Neuronal stem cell (in vitro differentiated cells): ENCODE measurements around the gene MAP3K20.

ENCODE experiments used
- DNase-seq: peaks from one replicate; pipeline ENCODE4 v3.0.0-alpha.2; 2013; ENCODE audit warnings: low spot score
- H2AFZ ChIP-seq: one replicate; pipeline ENCODE4 v1.6.1; 2013; ENCODE audit warnings: mild to moderate bottlenecking, low read length, inconsistent platforms
- H2AK5ac ChIP-seq: 2 replicates; pipeline ENCODE4 v1.6.1; 2013; ENCODE audit warnings: low read depth, mild to moderate bottlenecking, inconsistent platforms, low read length, moderate library complexity, mixed read lengths
- H2BK120ac ChIP-seq: 2 replicates; pipeline ENCODE4 v1.6.1; 2013; ENCODE audit warnings: low read depth, mild to moderate bottlenecking, inconsistent platforms, low read length, moderate library complexity, mixed read lengths
- H2BK12ac ChIP-seq: one replicate; pipeline ENCODE4 v1.6.1; 2013; ENCODE audit warnings: low read length, inconsistent platforms
- H2BK15ac ChIP-seq: 2 replicates; pipeline ENCODE4 v1.6.1; 2013; ENCODE audit warnings: mild to moderate bottlenecking, low read length, inconsistent platforms, mixed read lengths
- H2BK5ac ChIP-seq: one replicate; pipeline ENCODE4 v1.6.1; 2013; ENCODE audit warnings: inconsistent platforms, mild to moderate bottlenecking, low read length, moderate library complexity
- H3K14ac ChIP-seq: one replicate; pipeline ENCODE4 v1.6.1; 2013; ENCODE audit warnings: low read length, inconsistent platforms
- H3K18ac ChIP-seq: 2 replicates; pipeline ENCODE4 v1.6.1; 2013; ENCODE audit warnings: low read length, inconsistent platforms
- H3K23ac ChIP-seq: 2 replicates; pipeline ENCODE4 v1.6.1; 2013; ENCODE audit warnings: low read depth, mild to moderate bottlenecking, mixed read lengths, low read length, inconsistent platforms; ENCODE audit not compliant: poor library complexity
- H3K27ac ChIP-seq: replicated peaks from 3 replicates; pipeline ENCODE4 v1.5.1; 2013; ENCODE audit warnings: low read length, inconsistent platforms
- H3K27me3 ChIP-seq, 3 experiments: 2 replicates each; pipeline ENCODE4 v1.6.1; 2013; ENCODE audit warnings: low read length in 3 of 3, mild to moderate bottlenecking in 2 of 3, inconsistent platforms in 1 of 3, low read depth in 1 of 3, mixed read lengths in 1 of 3, moderate library complexity in 1 of 3; ENCODE audit not compliant: control insufficient read depth in 3 of 3, insufficient read depth in 3 of 3
- H3K36me3 ChIP-seq, 2 donors: replicated peaks in 1 of 2; 2 replicates each; pipeline ENCODE4 v1.6.1; 2013; ENCODE audit warnings: low read length in 2 of 2; ENCODE audit not compliant: control insufficient read depth in 2 of 2, insufficient read depth in 2 of 2
- H3K4ac ChIP-seq: 2 replicates; pipeline ENCODE4 v1.6.1; 2013; ENCODE audit warnings: inconsistent platforms, mild to moderate bottlenecking, low read length, moderate library complexity
- H3K4me1 ChIP-seq, 2 donors: 1 replicate in 1 of 2; 2 replicates in 1 of 2; pipeline ENCODE4 v1.6.1; 2013; ENCODE audit warnings: low read length in 2 of 2, low read depth in 1 of 2; ENCODE audit not compliant: control insufficient read depth in 2 of 2, insufficient read depth in 1 of 2
- H3K4me2 ChIP-seq: one replicate; pipeline ENCODE4 v1.6.1; 2013; ENCODE audit warnings: mild to moderate bottlenecking, low read length, inconsistent platforms; ENCODE audit not compliant: insufficient read depth, poor library complexity, severe bottlenecking
- H3K4me3 ChIP-seq, 2 donors: 2 replicates each; pipeline ENCODE4 v1.5.1; 2013; ENCODE audit warnings: low read length in 2 of 2, mild to moderate bottlenecking in 2 of 2, inconsistent platforms in 1 of 2, moderate library complexity in 1 of 2
- H3K79me1 ChIP-seq: one replicate; pipeline ENCODE4 v1.6.1; 2013; ENCODE audit warnings: low read depth, mild to moderate bottlenecking, inconsistent platforms, low read length, moderate library complexity
- H3K9ac ChIP-seq: one replicate; pipeline ENCODE4 v1.6.1; 2013; ENCODE audit warnings: mild to moderate bottlenecking, low read depth, low read length, inconsistent platforms; ENCODE audit not compliant: poor library complexity
- H3K9me3 ChIP-seq, 2 donors: replicated peaks in 1 of 2; 2 replicates each; pipeline versions ENCODE3 to v1.6.1; 2013; ENCODE audit warnings: low read length in 2 of 2, mild to moderate bottlenecking in 2 of 2, inconsistent platforms in 1 of 2, low read depth in 1 of 2, mixed read lengths in 1 of 2, moderate library complexity in 1 of 2; ENCODE audit not compliant: control insufficient read depth in 2 of 2, insufficient read depth in 1 of 2
- H4K8ac ChIP-seq: one replicate; pipeline ENCODE4 v1.6.1; 2013; ENCODE audit warnings: low read depth, mild to moderate bottlenecking, inconsistent platforms, low read length, moderate library complexity
- H4K91ac ChIP-seq: one replicate; pipeline ENCODE4 v1.6.1; 2013; ENCODE audit warnings: low read length, low read depth, mild to moderate bottlenecking, inconsistent platforms; ENCODE audit not compliant: poor library complexity
- WGBS, 2 donors: extraction: QIAGEN DNeasy Blood & Tissue Kit; methylation state at CpG; one replicate each; pipeline ENCODE4 v1.1.7; 2013; ENCODE audit warnings: missing lambda C conversion rate in 2 of 2, mixed read lengths in 1 of 2; ENCODE audit not compliant: insufficient read length in 2 of 2, insufficient replicate concordance in 1 of 2; ENCODE audit errors: extremely low coverage in 2 of 2; 5-methylcytosine and 5-hydroxymethylcytosine counted together

MAP3K20 gene

DNA sequence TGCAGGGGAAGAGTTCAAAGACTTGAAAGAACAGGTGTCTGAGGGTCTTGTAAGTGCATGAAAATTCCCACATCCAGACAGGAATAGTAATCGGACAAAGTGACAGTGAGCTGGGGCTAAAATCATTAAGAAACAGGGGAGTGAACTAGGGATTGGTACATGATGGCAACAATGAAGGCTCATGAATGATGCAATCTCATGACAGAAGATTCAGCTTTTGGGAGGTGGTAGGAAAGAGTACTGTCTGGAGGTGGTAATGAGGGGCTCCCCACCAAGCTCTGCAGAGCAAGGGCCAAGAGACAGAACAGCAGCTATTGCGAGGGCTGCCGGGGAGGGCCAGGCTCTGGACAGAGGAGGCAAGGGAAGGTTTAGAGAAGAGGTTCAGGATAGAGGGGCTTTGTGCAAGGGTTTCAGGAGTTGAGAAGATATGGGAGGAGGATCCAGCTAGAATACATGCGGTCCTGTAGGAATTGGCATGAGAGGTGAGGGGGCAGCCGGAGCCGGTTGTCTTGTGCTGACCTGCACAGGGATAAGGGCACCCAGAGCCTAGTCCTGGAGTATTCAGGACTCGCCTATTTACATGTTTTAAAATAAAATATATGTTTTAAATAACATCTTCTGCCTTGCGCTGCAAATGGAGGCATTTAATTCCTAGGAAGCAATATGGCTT is 31.4 kb downstream of the MAP3K20 start:
- Histone ChIP-seq H3K4me1 (no peaks in the 10 kb centered on the region), H3K27ac (no peak overlapping the region), H3K9me3 (no peaks in the 10 kb centered on the region), H3K36me3 (no peaks in the 10 kb centered on the region), H3K79me1 (no peaks in the 10 kb centered on the region), H2BK15ac (no peak overlapping the region), H2BK12ac (no peak overlapping the region), H2BK5ac (no peak overlapping the region), H4K8ac (no peak overlapping the region), H3K23ac (no peak overlapping the region), H3K4ac (no peak overlapping the region), H2BK120ac (no peak overlapping the region), H2AFZ (no peak overlapping the region), H2AK5ac (no peak overlapping the region), H3K4me2 (no peak overlapping the region), H3K14ac (no peak overlapping the region), H3K9ac (no peak overlapping the region), H3K18ac (no peak overlapping the region), H3K27me3 (no peaks in the 10 kb centered on the region), H3K4me3 (no peak overlapping the region), H4K91ac (no peak overlapping the region)
- DNase-seq: no peak
- no CpG with 5 or more reads among the region's 8 CpGs for WGBS, 2 donors

DNA sequence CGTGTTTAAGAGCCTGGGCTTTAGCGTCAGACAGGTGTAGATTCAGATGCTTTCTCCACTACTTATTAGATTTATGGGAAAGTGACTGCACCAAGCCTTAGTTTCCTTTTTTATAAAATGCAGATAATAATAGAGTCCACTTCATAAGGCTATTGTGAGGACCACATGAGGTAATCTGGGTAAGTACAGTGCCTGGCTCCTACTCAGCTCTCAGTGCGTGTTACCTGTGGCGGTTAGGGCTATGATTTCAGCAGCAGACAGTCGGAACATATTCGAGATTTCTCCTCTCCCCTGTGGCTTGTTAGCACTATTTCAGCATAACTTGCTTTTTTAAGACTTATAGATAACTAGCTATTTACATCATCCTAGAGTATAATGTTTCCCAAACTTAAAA is 32.0 kb downstream of the MAP3K20 start:
- Histone ChIP-seq H3K27me3 (no peaks in the 10 kb centered on the region), H2BK12ac (no peak overlapping the region), H3K14ac (no peak overlapping the region), H3K27ac (no peak overlapping the region), H2BK5ac (no peak overlapping the region), H3K36me3 (no peaks in the 10 kb centered on the region), H3K4me1 (no peaks in the 10 kb centered on the region), H2AFZ (no peak overlapping the region), H2BK120ac (no peak overlapping the region), H3K23ac (no peak overlapping the region), H3K4me2 (no peak overlapping the region), H4K91ac (no peak overlapping the region), H3K4me3 (no peak overlapping the region), H3K79me1 (no peaks in the 10 kb centered on the region), H3K4ac (no peak overlapping the region), H3K9me3 (no peaks in the 10 kb centered on the region), H2AK5ac (no peak overlapping the region), H3K9ac (no peak overlapping the region), H3K18ac (no peak overlapping the region), H2BK15ac (no peak overlapping the region), H4K8ac (no peak overlapping the region)
- no peak for DNase-seq
- no CpG with 5 or more reads among the region's 6 CpGs for WGBS, 2 donors

DNA sequence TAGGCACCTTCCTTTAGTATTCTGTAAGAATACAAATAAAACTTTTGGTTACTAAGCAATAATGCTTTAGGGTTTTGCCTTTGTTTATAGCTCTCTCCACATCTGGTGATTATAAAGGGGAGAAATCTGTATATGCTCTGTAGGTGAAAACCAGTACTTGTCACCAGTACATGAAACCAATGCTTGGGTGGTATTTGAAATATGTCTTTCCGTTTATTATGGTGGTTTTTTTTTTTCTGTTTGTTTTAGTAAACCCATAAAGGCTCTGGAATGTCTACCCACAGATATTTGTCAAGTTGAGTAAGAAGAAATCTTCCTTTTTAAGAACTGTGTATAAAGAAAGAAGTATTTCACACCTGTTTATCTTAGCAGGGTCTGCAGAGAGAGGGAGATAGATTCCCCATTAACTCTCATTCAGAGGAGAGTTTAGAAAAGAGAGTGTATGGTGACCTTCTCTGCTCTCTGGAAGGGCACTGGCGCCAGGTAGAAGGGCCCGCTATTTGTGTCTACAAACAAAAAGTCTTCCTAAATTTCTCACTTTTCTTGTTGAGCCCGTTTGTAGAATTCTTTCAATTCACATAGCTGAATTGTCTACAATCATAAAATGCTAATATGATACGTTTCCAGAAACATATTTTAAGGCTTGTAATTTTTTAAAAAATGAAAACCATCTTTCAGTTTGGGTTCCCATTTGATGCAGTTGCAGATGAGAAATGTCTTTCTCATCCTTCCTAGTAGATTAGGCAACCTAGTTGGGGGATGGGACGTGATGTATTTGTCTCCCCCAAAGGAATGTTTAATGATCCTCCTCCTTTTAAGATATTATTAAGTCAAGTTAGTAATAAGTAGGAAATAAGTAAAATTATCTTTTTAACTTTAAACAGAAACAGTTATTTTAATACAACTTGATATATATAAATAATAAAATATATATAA is 33.9 kb downstream of the MAP3K20 start:
- Histone ChIP-seq H2AFZ (no peak overlapping the region), H3K36me3 (no peaks in the 10 kb centered on the region), H3K4me1 (no peaks in the 10 kb centered on the region), H3K14ac (no peak overlapping the region), H2BK120ac (no peak overlapping the region), H3K4me2 (no peak overlapping the region), H3K27ac (no peak overlapping the region), H3K9me3 (no peaks in the 10 kb centered on the region), H2BK12ac (no peak overlapping the region), H2BK15ac (no peak overlapping the region), H3K79me1 (no peaks in the 10 kb centered on the region), H4K8ac (no peak overlapping the region), H3K4ac (no peak overlapping the region), H3K18ac (no peak overlapping the region), H2AK5ac (no peak overlapping the region), H3K9ac (no peak overlapping the region), H3K23ac (no peak overlapping the region), H2BK5ac (no peak overlapping the region), H3K27me3 (no peaks in the 10 kb centered on the region), H4K91ac (no peak overlapping the region), H3K4me3 (no peak overlapping the region)
- WGBS, 2 donors: no CpG with 5 or more reads among the region's 6 CpGs
- DNase-seq: no peak

GRCh38 chr2:173117678-173118077 is 42.0 kb downstream of the MAP3K20 start:
- H3K18ac ChIP-seq: no peak overlapping the region
- DNase-seq: no peak
- H3K4me3 ChIP-seq: no peak overlapping the region
- no peaks in the 10 kb centered on the region for H3K79me1 ChIP-seq
- no peaks in the 10 kb centered on the region for H3K27me3 ChIP-seq
- no peak overlapping the region for H2BK5ac ChIP-seq
- H2BK12ac ChIP-seq: no peak overlapping the region
- H2AFZ ChIP-seq: no peak overlapping the region
- no peak overlapping the region for H4K91ac ChIP-seq
- H3K23ac ChIP-seq: no peak overlapping the region
- H2AK5ac ChIP-seq: no peak overlapping the region
- no peak overlapping the region for H3K4ac ChIP-seq
- no peak overlapping the region for H4K8ac ChIP-seq
- no peak overlapping the region for H3K14ac ChIP-seq
- no peaks in the 10 kb centered on the region for H3K4me1 ChIP-seq
- H2BK120ac ChIP-seq: no peak overlapping the region
- no peak overlapping the region for H3K27ac ChIP-seq
- no peak overlapping the region for H2BK15ac ChIP-seq
- no peak overlapping the region for H3K4me2 ChIP-seq
- no peaks in the 10 kb centered on the region for H3K9me3 ChIP-seq
- H3K36me3 ChIP-seq: no peaks in the 10 kb centered on the region
- H3K9ac ChIP-seq: no peak overlapping the region
